Upper lobe of left lung (tissue), 4 donors: ENCODE results near the gene CD46.

Experiments
- CTCF ChIP-seq, 6 experiments: fragments of 450-650 bp in 4 of 6; fragments of 200-600 bp in 2 of 6; sonication (generic) in 2 of 6; IDR thresholded peaks; one replicate each; pipeline ENCODE4 v1.5.1; 2016 to 2019; ENCODE audit warnings: antibody characterized with exemption in 6 of 6
- EP300 ChIP-seq, 4 donors: sonication (generic); formaldehyde crosslinking; IDR thresholded peaks; one replicate each; pipeline ENCODE4 v1.5.1; 2017; ENCODE audit warnings: antibody characterized with exemption in 4 of 4, control low read depth in 2 of 4
- POLR2A ChIP-seq, 4 donors: fragments of 450-650 bp; IDR thresholded peaks; one replicate each; pipeline ENCODE4 v1.5.1; 2016 to 2017; ENCODE audit warnings: antibody characterized with exemption in 4 of 4, mild to moderate bottlenecking in 2 of 4
- POLR2AphosphoS5 ChIP-seq, 2 donors: sonication (generic); formaldehyde crosslinking; IDR thresholded peaks; one replicate each; pipeline ENCODE4 v1.5.1; 2017; ENCODE audit warnings: antibody characterized with exemption in 2 of 2

- TF ChIP-seq CTCF (IDR thresholded peaks at IDR 0.05): no peak
- no peak for TF ChIP-seq POLR2A (IDR thresholded peaks at IDR 0.05)
- no peak for TF ChIP-seq EP300 (IDR thresholded peaks at IDR 0.05)
- no peak for TF ChIP-seq POLR2AphosphoS5 (IDR thresholded peaks at IDR 0.05)
Measured at GRCh38 chr1:207789386-207789785, 37.5 kb downstream of the CD46 start.
